Cerebellar nuclear complex (tissue), 1 donor: ENCODE results near the gene UBTD1.
"Not testable (repeated sequence)": the region's sequence is repeated elsewhere in the genome, so short reads cannot be mapped to it uniquely, and the experiment has no call there.

ENCODE experiments used
- DNase-seq, 2 experiments: peaks; one replicate each; lab custom pipeline; 2025; lab: John Stamatoyannopoulos, UW

Gene UBTD1

DNA sequence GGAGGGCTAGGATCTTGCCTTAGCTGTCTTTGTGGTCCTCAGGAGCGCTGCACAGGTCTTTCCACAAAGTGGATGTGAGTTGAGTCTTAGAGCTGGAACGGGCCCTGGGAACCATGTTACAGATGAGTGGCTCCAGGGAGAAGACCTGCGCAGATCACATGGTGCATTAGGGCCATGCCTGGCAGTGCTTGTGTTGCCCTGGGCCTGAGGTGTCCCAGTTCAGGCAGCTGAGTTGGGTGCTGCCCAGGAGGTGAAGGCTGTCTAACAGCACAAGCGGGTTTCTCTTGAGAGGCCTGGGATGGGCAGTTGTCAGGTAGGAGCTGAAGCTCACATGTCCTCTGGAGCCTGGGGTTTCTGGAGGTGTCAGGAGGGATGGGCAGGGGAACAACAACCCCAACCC is 40.1 kb downstream of the UBTD1 start:
- no peak for DNase-seq

DNA sequence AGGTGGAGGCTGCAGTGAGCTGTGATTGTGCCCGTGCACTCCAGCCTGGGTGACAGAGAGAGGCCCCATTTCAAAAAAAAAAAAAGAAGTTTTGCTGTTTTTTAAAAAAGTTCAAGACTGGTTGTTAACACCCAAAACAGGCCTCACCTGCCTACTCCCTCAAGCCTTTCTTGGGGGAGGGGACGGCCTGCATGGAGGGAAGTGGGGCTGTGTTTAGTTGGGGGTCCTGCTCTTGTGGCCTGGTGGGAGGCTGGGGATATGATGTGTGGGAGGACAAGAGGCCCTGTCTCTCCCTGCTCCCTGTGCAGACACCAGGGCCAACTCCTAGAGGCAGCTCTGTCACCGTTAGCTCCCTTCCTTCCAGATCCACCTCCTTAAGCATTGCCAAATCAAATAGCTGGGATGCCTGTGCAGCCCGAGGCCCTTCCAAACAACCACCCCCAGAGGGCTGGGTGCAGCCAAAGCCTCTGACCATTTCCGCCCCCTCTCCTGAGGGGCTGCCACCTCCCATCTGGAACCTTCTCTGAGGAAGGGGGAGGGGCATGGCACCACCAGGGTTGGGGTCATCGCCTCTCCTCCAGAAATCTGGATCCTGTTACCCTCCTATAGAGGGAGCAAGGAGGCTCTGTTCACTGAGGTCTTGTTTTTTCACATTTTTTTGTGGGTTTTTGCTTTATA is 40.9 kb downstream of the UBTD1 start:
- no peak for DNase-seq

DNA sequence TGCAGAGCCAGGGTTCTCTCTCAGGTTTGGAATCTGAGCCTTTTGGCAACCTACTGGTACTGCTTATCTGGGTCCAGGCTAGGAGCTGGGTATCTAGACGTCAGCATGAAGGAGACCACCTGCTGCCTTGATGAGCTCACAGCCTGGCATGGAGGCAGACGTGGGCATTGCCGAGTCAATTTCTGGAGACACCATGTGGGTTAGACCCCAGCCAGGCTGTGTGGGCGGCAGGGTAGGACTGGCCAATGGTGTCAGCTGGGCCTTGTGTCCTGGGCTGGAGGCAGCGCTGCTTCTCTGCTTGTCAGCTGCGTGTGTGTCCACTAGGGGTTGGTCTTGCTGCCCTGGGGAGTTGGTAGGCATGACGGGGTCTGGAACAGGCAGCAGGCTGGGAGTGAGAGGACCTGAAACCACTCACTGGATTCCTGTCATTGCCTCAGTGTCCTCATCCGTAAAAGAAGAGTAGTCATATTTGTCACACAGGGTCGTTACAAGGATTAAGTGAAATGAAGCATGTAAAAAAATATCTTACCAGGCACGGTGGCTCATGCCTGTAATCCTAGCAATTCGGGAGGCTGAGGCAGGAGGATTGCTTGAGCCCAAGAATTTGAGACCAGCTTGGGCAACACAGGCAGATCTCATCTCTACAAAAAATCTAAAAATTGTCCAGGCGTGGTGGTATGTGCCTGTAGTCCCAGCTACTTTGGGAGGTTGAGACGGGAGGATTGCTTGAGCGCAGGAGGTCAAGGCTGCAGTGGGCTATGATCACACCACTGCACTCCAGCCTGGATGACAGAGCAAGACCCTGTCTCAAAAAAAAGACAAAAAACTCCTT is 42.2 kb downstream of the UBTD1 start:
- no peak for DNase-seq

DNA sequence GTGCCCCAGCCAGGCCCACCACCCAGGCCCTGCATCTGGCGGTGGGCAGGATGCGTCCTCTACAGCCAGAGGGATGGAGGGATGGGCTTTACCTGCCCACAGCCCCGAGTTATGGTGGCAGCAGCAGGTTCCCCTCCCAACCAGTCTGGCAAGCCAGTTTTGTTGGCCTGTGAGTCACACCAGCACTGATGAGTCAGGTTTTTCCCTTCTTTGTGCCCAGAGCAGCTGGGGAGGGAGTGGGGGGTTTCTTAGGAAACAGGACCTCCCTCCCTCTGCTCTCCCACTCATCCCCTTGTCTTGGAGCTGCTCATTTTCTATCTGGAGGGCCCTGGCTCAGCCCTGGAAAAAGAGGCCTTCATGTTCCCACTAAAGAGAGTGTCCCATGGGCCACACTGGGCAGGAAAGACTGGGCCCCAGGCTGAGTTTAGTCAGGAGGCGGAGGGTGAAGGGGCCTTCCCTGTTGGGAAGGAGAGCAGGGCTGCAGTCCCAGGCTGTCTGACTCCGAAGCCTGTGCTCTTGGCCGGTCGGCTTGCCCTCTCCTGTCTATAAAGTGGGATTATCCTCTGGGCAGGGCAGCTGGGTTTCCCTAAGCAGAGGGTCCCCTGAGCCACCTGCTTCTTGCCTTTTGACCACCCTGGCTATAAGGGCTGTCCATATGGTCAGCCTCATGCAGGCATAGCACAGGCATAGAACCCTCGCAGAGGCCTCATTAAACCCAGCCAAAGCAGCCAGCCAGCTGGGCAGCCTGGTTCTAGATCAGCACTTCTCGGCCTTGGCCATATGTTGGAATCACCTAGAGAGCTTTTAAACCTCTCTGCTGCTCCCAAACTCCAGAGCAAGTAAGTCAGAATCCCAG is 43.7 kb downstream of the UBTD1 start:
- no peak for DNase-seq

DNA sequence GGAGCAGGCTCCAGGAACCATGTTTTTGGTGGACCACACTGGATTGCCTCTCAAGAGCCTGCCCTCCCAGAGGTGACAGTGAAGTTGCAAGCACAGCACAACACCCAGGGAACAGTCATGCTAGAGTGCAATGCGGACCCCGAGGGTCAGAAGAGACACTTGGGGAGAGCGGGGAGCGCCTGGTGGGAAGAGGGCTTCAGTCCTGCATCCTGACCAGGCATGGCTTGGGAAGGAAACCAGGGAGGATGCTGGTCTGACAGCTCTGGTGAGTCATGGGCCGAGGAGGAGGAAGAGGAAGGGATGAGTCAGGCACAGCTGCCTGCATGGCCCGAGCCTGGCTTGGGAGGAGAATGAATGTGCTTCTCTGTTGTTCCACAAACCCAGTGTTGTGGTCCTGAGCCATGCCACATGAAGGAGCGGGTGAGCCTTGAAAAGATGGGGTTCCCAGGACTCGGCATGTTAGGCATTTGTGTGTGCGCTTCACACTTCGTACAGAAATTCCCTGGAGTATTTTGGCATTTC is 44.4 kb downstream of the UBTD1 start:
- DNase-seq, result no peak

DNA sequence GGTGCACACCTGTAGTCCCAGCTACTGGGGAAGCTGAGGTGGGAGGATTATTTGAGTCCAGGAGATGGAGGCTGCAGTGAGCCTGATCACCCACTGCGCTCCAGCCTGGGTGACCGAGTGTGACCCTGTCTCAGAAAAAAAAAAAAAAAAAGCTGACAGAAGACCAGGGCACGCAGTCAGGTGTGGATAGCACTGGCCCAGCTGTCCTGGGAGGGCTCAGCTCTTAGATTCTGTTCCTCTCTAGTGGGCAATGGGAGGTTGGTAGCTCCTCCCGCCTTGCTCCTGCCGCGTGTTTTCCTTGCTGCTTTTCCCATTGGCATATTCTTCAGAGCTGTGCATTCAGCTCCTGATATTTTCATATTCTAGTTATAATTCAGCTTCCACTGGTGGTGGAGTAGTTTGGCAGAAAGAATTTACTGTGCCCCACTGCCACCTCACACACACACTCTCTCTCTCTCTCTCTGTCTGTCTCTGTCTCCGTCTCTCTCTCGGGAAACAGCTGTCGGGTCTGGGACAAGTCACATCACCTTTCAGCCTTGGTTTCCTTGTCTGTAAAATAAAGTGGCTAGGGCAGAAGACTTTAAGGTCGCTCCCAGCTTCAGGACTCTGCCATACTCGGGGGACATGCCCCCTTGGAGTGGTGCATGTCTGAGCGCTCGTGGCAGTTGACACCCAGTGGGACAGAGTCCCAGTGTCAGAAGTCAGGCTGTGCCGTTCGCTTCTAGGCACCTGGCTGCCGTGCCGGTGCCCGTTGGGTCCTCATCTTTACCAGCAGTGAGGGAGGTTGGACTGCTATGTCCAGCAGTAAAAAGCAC is 47.9 kb downstream of the UBTD1 start:
- no peak for DNase-seq

DNA sequence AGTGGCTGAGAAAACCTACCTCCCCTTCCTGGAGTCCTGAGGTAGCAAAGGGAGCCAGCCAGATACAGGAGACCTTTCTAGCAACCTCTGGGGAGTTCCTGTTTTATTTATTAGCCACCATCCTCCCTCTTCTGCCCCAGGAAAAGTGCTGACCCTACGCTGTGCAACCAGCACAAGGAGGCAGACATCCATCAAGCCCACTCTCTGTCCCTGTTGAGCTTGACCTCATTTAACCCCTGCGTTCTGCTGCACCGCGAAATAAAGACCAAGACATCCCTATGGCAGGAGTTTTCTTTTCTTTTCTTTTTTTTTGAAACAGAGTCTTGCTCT is 48.5 kb downstream of the UBTD1 start:
- no peak for DNase-seq

DNA sequence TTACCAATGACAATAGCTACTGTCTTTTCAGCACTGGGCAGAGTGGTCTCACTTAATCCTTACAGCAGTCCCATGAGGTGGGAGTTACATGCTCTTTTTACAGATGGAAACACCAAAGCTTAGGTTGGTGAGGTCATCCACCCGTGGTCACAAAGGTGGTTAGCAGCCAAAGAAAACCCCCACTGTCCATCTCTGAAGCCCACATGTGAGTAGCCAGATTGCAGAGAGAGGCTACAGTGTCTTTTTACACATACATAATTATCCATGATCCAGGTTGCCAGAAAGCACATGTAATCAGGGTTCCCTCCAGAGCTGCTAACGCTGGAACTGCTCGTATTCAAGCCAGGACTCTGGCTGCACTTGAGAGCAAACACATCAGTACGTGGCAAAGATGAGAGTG is 49.2 kb downstream of the UBTD1 start:
- no peak for DNase-seq

DNA sequence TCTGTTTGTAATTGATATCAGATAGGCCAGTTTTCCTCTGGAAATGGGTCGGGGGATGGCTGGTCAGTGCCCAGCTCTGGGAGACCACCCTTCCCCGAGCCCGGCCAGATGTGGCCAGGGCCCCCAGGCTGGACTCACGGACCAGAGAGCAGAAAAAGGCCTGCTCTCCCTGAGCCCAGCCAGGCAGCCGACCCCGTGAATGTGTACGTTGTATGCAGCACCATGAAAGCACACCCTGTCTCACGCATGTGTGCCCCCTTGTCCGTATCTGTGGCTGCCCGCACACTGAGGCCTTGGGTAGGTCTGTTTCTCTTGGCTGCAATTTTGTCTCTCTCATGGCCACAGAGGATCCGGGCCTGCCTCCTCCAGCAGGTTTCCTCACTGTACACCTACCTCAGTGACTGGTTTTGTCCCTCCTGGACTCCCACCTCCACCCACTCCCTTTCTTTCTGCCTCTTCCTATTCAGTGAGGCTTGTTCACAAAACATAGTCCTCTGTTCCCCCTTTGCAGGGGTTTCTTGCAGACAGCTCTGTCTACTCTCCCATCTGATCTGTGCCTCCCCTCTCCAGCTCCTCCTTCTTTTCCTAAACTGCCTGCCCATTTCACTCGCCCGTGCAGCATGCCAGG is 50.2 kb downstream of the UBTD1 start:
- no peak for DNase-seq

DNA sequence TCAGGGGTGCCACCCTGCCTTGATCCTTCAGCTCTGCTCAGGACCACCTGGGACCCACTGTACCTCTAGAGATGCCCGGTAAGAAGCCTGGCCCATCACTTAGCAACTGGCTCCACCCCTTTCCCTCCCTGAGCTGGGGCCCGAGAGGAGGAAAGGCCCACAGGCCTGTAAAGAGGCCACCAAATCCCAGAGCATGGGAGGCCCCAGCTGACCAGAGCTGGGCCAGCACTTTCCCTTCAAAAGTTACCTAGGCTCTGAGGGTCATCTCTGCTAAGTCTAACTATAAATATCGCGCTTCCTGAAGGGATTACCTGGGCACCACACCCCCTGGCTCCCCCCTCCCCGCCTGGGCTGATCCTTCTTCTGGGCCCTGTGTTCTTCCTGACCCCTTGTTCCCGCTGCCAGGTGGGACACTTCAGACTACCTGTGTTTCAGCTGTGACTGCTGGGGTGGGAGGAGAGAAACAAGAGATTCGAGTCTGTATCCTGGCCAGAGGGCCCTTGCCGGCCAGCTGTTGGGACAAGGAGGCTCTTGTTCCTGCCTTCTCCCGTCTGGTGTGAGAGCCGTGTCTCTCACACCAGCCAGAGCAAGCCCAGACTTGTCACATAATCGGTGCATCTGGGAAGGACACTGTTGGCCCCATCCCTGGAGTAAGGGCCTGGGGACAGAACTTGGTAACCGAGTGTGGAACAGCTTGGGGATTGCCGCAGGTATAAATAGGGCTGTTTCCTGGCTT is 51.0 kb downstream of the UBTD1 start:
- DNase-seq, result no peak

DNA sequence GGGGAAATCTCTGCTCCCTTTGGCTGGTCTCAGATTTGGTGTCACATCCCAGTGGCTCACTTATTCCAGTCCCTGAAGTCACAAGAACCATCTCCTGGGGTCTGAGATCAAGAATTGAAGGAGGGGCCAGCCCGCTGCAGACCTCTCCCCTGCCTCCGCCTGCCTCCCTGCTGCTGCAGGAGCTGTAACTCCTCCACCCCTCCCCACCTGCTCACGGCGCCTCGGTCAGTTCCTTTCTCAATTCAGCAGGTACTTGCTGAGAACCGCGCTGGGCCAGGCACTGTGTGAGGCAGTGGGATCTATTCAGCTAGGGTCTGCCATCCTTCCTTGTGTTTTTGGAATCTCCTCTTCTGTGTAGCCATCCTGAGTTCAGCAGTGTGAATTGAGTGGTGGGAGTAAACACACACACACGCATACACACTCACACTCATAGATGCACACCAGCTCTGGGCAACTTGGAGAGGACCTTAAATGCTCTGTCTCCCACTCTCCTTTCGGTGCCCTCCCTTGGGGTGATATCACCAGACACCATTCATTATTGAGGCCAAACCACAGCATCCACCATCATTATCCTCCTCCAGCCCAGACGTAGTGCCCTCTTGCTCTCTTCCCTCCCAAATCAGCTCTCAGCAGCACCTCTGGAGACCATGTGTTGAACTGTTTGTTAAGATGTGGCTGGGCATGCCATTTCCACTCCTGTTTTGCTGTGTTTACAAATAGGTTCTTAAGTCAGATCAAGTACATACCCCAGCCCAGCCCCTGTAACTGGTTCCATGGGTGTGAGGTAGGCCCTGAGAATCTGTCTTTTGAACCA is 51.8 kb downstream of the UBTD1 start:
- DNase-seq, result no peak

DNA sequence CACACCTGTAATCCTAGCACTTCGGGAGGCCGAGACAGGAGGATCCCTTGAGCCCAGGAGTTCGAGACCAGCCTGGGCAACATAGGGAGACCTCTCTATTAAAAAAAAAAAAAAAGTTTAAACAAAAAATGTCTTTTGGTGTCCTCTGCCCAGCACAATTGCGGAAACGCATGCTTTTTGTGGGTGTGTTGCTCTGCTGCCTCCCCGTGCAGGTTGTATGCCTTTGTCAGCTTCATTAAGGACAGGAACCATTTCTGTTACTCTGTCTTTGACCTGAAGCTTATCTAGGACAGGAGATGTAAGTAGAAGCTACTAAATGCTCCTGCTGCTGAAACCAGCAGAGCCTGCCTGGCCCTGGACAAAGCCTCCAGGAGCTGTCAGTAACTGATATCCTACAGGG is 52.5 kb downstream of the UBTD1 start:
- no peak for DNase-seq

DNA sequence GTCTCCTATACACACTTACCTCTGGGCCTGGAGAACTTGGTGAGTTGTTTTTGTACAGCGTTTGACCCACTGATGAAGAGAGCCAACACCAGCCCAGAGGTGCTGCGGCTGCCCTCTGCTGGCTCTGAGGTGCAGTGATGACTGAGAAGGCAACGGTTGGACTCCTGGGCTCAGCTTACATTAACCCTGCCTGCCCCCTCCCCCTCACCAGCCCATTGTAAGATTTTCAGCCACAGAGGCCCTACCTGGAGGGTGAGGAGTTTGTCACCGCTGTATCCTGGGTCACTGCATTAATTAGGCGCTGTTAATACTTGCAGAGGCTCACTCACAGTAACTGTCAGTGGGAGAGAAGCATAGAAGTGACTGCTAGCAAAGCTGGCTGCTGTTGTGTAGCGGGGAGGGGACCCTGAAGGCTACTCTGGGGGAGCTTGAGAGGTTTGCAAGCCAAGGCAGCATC is 54.9 kb downstream of the UBTD1 start:
- no peak for DNase-seq

DNA sequence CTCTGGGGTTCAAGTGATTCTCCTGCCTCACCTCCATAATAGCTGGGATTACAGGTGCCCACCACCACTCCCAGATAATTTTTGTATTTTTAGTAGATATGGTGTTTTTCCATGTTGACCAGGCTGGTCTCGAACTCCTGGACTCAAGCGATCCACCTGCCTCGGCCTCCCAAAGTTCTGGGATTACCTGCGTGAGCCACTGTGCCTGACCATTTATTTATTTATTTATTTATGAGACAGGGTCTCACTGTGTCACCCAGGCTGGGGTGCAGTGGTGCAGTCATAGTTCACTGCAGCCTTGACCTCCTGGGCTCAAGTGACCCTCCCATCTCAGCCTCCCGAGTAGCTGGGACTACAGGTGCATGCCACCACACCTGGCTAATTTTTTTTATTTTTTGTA is 55.6 kb downstream of the UBTD1 start:
- DNase-seq, result not testable (repeated sequence)

DNA sequence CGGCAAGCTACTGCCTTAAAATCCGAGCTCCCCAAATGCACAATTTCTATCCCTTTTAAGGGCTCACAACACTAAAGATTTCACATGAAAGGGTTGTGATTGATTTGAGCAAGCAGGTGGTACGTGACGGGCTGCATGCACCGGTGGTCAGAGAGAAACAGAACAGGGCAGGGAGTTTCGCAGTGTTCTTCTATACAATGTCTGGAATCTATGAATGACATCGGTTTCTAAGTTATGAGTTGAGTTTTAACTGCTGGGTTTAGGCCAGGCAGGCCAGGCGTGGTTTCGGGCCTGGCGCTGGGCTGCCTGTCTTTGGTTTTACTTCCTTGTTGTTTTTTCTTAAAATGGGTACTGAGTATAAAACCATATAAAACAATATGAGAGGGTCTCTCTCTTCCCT is 56.8 kb downstream of the UBTD1 start:
- DNase-seq, result not testable (repeated sequence)

DNA sequence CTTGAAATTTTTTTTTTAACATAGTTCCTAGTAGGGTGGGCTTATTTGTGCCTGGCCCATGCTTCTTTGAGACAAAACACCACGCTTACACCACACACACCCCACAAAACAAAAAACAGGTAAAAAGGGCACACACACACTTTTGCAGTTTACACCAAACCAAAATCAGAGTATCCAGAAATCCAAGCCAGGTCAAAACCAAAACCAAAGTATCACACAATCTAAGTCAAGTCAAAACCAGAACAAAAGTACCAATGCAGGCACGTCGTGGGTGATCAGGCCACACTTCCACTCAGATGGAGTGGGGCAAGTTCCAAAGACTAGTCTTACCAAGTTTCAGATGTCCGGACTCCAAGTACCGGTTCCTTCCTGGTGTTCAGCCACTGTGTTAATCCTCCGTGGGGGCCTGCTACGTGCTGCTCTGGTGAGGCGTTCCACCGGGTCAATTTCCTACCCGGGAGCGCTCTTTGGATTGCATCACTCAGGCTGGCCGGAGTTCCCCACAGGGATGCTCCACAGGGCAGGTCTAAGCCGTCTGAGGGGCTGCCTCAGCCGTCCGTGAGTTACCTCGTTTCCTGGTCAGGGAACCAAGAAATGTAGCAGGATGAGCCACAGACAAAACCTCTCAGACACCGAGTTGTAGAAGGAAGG is 62.1 kb downstream of the UBTD1 start:
- not testable (repeated sequence) for DNase-seq

DNA sequence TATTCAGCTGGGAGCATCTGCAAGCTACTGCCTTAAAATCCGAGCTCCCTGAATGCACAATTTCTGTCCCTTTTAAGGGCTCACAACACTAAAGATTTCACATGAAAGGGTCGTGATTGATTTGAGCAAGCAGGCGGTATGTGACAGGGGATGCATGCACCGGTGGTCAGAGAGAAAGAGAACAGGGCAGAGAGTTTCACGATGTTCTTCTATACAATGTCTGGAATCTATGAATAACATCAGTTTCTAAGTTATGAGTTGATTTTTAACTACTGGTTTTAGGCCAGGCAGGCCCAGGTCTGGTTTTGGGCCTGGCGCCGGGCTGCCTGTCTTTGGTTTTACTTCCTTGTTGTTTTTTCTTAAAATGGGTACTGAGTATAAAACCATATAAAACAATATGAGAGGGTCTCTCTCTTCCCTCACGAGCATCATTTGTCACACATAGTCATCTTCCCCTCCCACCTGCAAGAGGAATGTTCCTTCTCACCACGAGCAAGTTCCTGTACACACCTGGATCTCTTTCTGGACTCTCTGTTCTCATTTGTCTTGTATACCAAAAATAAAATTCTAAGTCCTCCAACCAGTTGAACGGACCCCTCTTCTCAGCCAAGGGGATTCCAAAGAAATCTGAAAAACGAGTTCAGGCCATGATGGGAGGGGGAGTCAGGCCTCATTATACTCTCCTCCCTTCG is 62.8 kb downstream of the UBTD1 start:
- DNase-seq, result not testable (repeated sequence)

DNA sequence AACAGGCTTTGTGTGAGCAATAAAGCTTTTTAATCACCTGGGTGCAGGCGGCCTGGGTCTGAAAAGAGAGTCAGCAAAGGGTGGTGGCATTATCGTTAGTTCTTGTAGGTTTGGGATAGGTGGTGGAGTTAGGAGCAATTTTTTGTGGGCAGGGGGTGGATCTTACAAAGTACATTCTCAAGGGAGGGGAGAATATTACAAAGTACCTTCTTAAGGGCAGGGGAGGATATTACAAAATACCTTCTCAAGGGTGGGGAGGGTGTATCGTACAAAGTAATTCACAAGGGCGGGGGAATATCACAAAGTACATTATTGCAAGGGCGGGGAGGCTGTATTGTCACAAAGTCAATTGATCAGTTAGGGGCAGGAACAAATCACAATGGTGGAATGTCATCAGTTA is 63.6 kb downstream of the UBTD1 start:
- not testable (repeated sequence) for DNase-seq
